ENCODE measurements around the gene INSIG1.

INSIG1 gene

DNA sequence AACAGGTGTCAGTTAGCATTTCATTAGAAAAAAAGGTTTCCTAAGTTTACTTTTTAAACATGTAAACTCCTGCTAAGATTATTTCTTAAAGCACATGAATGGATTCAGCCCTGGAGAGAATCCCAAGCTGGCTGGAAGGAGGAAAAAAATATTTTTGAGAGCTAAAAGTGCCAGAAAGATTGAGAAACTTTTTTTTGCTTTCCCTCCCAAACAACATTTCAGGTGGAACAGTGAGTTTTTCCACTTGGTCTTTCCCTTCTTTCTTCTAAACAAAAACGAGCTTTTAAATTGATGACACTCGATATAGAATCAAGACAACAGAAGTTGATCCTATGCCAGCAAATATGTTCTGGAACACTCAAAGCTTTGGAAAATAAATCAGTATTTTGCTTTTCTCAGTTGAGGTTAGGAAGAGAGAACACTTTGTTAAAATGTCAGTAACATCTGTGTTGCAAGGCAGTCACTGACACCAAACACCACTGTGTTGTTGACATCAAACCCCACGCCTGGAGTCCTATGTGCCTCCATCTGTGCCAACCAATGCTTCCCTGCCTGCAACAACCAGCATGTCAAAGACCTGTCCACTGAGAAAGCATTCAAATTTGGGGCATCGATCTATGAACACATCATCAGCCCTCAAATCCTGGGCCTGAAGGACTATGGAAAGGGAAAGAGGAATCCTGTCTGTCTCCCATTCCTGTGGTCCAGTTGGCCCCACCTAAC, 22.9 kb upstream of the INSIG1 start:
- ChIA-PET POLR2A (no interaction called here), CTCF (interaction anchor here (0.6 to 0.8 kb wide), 2 partner anchors 22 to 25 kb away, joined by 3 to 4 read pairs; partner anchors contain the start of gene INSIG1)
- H3K4me3 ChIP-seq (ENCODE audit: low read depth, low read length): no peak overlapping the region
- no peaks in the 10 kb centered on the region for H3K9me3 ChIP-seq (ENCODE audit: control insufficient read depth, insufficient read depth, low read depth, low read length)
- no peak overlapping the region for H3K27ac ChIP-seq (ENCODE audit: extremely low read depth, low read depth, low read length)
- TF ChIP-seq ZXDB (tag by site-specific recombination; IDR thresholded peaks at IDR 0.05) (no peak), YY1 (tag by site-specific recombination; IDR thresholded peaks at IDR 0.05) (no peak), ZBTB44 (tag by site-specific recombination; IDR thresholded peaks at IDR 0.05) (no peak), ZBTB7A (tag by site-specific recombination; IDR thresholded peaks at IDR 0.05; ENCODE audit: low read depth) (no peak), ZNF169 (tag by site-specific recombination; IDR thresholded peaks at IDR 0.05) (no peak), ZNF548 (tag by site-specific recombination; IDR thresholded peaks at IDR 0.05) (no peak), HOXC10 (CRISPR knock-in tag; IDR thresholded peaks at IDR 0.05) (no peak), TSHZ1 (tag by site-specific recombination; IDR thresholded peaks at IDR 0.05; ENCODE audit: borderline replicate concordance) (no peak)
- H3K4me1 ChIP-seq (ENCODE audit: control insufficient read depth, insufficient read depth, low read length): no peaks in the 10 kb centered on the region
- H3K36me3 ChIP-seq (ENCODE audit: control insufficient read depth in 2 of 2, insufficient read depth in 1 of 2, low read length in 2 of 2): no peaks in the 10 kb centered on the region

DNA sequence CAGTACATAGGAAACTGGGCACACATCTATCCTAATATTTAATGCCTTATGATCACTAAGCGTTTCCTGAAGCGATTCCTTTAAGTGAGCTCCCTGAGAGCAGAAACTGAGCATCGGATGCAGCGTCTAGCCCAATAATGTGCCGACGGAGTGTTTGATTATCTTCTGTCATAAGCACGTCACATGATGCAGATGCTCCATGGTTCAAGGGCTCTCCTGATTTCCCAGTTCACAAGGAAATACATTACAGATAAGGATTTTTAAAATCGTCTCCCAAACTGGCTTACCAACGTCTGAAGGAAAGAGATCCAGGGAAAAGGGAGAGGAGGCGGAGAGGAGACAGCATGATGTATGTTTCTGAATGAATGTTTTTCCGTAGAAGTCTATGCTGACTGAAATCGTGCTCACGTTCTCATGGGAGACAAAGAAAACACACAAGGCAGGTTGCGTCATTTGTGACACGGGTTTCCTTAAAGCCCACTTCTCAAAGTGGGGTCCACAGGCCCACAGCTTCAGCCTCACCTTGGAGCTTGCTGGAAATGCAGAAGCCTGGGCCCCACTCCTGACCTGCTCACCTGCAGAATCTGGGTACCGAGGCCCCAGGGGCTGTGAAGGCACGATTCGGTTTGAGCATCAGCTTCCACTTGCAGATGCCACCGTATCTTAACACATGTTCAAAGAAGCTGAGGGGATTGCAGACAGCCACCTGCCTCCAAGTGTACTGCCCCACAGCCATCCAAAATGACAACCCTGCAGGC, 21.5 kb upstream of the INSIG1 start:
- no peak overlapping the region for H3K27ac ChIP-seq (ENCODE audit: extremely low read depth, low read depth, low read length)
- POLR2A ChIA-PET: no interaction called here
- CTCF ChIA-PET: interaction anchor here (0.8 kb wide), 1 partner anchor 85 kb away, joined by 3 read pairs; no protein-coding TSS in a partner anchor
- H3K36me3 ChIP-seq (ENCODE audit: control insufficient read depth in 2 of 2, insufficient read depth in 1 of 2, low read length in 2 of 2): no peaks in the 10 kb centered on the region
- no peaks in the 10 kb centered on the region for H3K4me1 ChIP-seq (ENCODE audit: control insufficient read depth, insufficient read depth, low read length)
- no peak overlapping the region for H3K4me3 ChIP-seq (ENCODE audit: low read depth, low read length)
- H3K9me3 ChIP-seq (ENCODE audit: control insufficient read depth, insufficient read depth, low read depth, low read length): no peaks in the 10 kb centered on the region
- TF ChIP-seq MEIS1 (CRISPR knock-in tag; IDR thresholded peaks at IDR 0.05; ENCODE audit: borderline replicate concordance) (no peak), ZSCAN30 (tag by site-specific recombination; IDR thresholded peaks at IDR 0.05) (no peak), ZNF121 (tag by site-specific recombination; IDR thresholded peaks at IDR 0.05) (no peak), ZNF549 (tag by site-specific recombination; IDR thresholded peaks at IDR 0.05) (no peak), ZNF37A (tag by site-specific recombination; IDR thresholded peaks at IDR 0.05) (no peak), KLF1 (tag by site-specific recombination; IDR thresholded peaks at IDR 0.05) (no peak), GLI4 (tag by site-specific recombination; IDR thresholded peaks at IDR 0.05) (no peak), ZBTB44 (tag by site-specific recombination; IDR thresholded peaks at IDR 0.05) (no peak), ZNF266 (tag by site-specific recombination; IDR thresholded peaks at IDR 0.05; ENCODE audit: low read depth) (no peak)
- TF ChIP-seq, protein P1, sequence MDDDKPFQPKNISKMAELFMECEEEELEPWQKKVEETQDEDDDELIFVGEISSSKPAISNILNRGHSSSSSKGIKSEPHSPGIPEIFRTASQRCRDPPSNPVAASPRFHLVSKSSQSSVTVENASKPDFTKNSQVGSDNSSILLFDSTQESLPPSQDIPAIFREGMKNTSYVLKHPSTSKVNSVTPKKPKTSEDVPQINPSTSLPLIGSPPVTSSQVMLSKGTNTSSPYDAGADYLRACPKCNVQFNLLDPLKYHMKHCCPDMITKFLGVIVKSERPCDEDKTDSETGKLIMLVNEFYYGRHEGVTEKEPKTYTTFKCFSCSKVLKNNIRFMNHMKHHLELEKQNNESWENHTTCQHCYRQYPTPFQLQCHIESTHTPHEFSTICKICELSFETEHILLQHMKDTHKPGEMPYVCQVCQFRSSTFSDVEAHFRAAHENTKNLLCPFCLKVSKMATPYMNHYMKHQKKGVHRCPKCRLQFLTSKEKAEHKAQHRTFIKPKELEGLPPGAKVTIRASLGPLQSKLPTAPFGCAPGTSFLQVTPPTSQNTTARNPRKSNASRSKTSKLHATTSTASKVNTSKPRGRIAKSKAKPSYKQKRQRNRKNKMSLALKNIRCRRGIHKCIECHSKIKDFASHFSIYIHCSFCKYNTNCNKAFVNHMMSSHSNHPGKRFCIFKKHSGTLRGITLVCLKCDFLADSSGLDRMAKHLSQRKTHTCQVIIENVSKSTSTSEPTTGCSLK (tag by site-specific recombination; IDR thresholded peaks at IDR 0.05): no peak
- TF ChIP-seq, protein P2, sequence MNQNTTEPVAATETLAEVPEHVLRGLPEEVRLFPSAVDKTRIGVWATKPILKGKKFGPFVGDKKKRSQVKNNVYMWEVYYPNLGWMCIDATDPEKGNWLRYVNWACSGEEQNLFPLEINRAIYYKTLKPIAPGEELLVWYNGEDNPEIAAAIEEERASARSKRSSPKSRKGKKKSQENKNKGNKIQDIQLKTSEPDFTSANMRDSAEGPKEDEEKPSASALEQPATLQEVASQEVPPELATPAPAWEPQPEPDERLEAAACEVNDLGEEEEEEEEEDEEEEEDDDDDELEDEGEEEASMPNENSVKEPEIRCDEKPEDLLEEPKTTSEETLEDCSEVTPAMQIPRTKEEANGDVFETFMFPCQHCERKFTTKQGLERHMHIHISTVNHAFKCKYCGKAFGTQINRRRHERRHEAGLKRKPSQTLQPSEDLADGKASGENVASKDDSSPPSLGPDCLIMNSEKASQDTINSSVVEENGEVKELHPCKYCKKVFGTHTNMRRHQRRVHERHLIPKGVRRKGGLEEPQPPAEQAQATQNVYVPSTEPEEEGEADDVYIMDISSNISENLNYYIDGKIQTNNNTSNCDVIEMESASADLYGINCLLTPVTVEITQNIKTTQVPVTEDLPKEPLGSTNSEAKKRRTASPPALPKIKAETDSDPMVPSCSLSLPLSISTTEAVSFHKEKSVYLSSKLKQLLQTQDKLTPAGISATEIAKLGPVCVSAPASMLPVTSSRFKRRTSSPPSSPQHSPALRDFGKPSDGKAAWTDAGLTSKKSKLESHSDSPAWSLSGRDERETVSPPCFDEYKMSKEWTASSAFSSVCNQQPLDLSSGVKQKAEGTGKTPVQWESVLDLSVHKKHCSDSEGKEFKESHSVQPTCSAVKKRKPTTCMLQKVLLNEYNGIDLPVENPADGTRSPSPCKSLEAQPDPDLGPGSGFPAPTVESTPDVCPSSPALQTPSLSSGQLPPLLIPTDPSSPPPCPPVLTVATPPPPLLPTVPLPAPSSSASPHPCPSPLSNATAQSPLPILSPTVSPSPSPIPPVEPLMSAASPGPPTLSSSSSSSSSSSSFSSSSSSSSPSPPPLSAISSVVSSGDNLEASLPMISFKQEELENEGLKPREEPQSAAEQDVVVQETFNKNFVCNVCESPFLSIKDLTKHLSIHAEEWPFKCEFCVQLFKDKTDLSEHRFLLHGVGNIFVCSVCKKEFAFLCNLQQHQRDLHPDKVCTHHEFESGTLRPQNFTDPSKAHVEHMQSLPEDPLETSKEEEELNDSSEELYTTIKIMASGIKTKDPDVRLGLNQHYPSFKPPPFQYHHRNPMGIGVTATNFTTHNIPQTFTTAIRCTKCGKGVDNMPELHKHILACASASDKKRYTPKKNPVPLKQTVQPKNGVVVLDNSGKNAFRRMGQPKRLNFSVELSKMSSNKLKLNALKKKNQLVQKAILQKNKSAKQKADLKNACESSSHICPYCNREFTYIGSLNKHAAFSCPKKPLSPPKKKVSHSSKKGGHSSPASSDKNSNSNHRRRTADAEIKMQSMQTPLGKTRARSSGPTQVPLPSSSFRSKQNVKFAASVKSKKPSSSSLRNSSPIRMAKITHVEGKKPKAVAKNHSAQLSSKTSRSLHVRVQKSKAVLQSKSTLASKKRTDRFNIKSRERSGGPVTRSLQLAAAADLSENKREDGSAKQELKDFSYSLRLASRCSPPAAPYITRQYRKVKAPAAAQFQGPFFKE (tag by site-specific recombination; IDR thresholded peaks at IDR 0.05; ENCODE audit: borderline replicate concordance): no peak
